LoVo (cell line): ENCODE data around the gene HVCN1.
"Not testable (repeated sequence)": the region's sequence is repeated elsewhere in the genome, so short reads cannot be mapped to it uniquely, and the experiment has no call there.

ENCODE experiments used
- DNase-seq: peaks from one replicate; pipeline ENCODE4 v3.0.0-alpha.2; 2016; ENCODE audit warnings: low spot score

The HVCN1 gene

GRCh38 chr12:110668480-110669192 is 20.3 kb downstream of the HVCN1 start:
- DNase-seq, result no peak

DNA sequence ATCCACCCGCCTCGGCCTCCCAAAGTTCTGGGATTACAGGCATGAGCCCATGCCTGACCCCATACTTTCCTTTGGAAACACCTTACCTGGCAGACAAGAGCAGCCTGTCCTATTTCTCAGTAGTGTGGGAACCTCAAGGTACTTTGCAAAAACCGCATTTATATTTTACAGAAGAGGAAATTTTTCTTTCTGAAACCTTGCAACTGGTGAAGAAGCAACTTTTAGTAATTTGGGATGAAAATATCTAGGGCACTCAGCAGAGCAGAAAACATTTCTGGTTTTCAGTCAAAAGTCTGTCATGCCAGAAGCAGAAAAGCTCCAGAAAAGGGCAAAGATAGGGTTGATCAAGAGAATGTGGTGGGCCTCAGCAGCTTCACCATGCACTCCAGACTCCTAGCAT is 21.2 kb downstream of the HVCN1 start:
- no peak for DNase-seq

GRCh38 chr12:110666892-110667291 is 22.0 kb downstream of the HVCN1 start:
- no peak for DNase-seq

DNA sequence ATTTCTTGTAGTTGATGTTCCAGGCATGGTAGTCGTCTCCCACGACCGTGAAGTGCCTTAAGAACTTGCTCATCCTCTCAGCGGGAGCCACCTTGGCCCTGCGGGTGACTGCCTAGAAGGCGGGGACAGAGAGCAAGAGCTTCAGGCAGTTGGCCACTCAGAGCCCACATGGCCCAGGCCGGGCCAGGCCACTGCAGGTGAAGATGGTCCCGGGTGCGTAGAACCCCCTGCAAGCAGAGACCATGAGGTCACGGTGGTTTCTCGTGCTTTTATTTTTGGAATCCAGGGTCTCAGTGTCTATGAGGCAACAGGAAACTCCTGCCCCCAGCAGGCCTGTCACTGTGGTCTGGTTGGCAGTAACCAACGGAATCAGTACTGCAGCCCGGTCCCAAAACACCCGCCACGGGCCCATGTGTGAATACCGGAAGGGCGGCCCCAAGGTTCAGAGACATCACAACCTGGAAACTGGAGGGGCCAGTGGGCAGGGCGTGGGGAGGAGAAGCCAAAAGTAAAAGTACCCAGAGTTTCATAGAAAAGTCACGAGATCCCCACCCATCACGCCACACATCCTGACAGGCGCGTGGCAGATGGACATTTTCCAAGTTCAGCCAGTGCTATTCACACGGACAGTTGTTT is 27.5 kb downstream of the HVCN1 start:
- DNase-seq, result no peak

DNA sequence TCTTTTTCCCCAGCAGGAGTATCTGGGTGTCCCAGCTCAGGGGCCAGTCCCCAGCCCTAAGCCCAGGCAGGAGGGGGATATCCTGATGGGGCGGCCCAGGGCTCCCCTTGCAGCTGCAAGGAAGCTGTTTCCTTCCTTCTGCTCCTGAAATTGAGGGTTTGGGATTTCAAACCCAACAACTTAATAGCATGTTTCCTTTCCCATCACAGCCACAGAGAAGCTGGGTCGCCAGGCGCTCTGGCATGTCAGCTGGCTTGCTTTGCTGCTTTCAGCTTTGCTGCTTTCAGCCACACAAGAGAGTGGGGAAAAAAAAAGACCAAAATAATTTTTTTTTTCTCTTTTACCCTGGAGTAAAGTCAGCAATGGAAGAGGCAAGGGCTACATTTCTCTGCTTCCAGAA is 30.0 kb downstream of the HVCN1 start:
- DNase-seq, result no peak

GRCh38 chr12:110658242-110658641 is 30.7 kb downstream of the HVCN1 start:
- DNase-seq, result no peak

DNA sequence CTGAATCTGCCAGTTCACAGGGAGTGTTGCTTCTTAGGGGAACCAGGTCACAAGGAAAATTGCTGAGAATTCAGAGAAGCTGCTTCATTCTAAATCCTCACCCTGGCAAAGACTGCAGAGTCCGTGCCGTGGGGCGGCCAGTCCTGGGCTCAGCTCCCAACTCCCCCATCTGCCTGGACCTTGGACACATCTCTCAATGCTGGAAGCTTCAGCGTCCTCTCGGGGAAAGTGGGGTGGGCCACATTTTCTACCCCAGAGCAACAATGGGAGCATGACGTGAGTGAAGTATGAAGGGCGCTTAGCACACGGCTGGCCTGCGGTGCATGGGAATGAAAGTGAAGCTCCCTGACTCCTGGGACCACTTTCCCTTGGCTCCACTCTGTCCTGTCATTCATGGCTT is 31.2 kb downstream of the HVCN1 start:
- no peak for DNase-seq

DNA sequence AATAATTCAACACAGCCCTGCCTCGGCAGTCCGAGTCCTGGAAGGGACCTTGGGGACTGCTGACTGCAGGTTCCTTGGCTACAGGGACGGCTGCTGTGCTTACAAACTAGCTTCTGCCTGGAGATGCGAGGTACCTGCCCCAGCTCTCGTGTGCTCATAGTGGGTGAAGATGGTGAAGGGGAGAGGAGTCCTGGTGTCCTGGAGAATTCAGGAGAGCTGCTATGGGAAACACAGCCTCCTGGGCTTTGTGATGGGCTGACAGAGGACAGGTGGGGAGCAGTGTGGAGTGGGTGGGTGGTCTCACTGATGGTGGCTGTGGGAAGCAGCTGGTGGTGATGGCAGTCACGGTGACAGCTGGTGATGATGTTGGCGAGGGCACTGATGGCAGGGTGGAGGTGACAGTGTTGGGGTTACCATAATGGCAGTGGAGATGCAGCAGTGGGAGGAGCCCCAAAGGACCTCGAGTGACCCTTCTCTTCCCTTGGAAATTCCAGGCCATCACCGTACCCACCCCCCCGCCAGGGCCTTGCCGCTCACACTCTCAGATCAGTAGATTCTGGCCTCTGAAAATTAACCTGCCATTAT is 32.8 kb downstream of the HVCN1 start:
- no peak for DNase-seq

GRCh38 chr12:110654238-110654637 is 34.7 kb downstream of the HVCN1 start:
- not testable (repeated sequence) for DNase-seq

DNA sequence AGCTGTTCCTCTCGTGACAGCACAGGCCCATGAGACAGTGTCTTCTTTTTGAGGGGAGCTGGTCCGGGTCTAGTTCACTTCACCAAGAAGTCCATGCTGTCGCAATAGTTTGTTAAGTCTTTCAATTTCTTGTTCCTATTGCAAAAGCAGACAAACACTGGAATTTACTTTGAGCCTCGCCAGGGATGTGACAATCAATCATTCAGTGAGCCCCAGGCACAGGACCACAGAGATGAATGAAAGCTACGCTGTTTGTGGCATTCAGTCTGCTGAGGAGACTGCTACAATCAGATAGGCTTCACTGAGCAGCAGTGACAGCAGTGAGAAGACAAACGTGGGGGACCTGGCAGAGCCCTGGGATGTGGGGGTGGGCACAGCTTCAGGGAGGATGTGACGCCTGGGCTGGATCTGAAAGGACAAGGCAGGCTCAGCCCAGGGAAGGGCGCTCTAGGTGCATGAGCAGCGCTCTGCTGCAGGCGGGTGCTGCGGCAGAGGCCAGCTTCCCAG is 39.5 kb downstream of the HVCN1 start:
- DNase-seq, result no peak

DNA sequence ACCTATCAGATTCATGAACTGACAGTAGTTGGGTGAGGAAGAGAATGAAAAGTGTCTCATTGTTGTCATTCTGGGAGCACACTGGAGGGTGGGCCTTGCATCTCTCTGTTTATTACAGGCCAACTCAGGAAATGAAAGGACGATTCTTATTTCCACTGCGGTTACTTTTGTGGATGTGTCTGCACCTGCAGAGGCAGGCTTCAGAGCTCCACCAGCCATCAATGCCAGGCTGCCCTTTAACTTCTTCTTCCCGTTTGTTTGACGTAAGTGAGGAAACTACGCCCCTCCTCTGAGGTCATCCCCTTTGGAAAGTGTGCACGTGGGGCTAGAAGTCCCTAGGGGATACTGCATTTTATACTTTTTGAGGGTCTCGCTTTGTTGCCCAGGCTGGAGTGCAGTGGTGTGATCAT is 41.3 kb downstream of the HVCN1 start:
- no peak for DNase-seq

GRCh38 chr12:110641521-110641920 is 47.4 kb downstream of the HVCN1 start:
- no peak for DNase-seq

- no peak for DNase-seq
Observed at GRCh38 chr12:110640275-110641025, 48.5 kb downstream of the HVCN1 start.

GRCh38 chr12:110639336-110640141 is 49.4 kb downstream of the HVCN1 start:
- no peak for DNase-seq

GRCh38 chr12:110638796-110639195 is 50.1 kb downstream of the HVCN1 start:
- DNase-seq, result no peak

- no peak for DNase-seq
Observed at GRCh38 chr12:110637869-110638441, 51.0 kb downstream of the HVCN1 start.

- no peak for DNase-seq
Observed at GRCh38 chr12:110636516-110636915, 52.4 kb downstream of the HVCN1 start.

- no peak for DNase-seq
Observed at GRCh38 chr12:110635055-110635454, 53.9 kb downstream of the HVCN1 start.

- no peak for DNase-seq
Observed at GRCh38 chr12:110627500-110628195, 61.3 kb downstream of the HVCN1 start.

DNA sequence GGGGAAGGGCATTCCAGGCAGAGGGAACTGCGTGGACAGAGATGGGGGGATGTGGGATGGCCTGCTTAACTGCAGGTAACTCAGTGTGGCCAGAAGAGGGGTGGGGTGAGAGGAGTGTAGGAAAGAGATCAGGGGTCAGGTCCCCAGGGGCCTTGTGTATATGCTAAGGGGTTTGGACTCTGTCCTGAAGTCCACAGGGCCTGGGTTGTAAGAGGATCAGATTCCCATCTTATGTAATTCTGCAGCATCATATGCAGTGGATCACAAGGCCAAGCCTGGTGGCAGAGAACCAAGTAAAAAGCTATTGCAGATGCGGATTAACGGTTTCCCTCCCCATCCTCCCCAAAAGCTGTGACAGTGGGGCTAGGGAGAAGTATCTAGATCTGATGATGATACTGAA is 66.3 kb downstream of the HVCN1 start:
- no peak for DNase-seq

DNA sequence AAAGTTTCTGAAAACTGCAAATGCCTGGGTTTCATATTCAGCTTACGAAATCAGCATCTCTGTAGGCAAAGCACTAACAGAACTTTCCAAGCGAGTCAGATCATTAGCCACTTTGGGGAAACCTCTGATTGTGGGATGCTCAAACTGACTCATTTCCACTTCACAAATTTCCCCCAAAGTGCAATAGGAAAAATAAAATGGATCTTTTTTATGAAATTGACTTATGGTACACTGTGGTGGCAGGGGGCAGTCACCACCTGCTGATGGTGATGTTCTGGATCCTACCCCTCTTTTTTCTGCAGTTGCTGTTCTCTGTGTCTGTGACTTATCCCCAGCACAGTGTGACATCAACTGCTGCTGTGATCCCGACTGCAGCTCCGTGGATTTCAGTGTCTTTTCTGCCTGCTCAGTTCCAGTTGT is 69.4 kb downstream of the HVCN1 start:
- DNase-seq, result no peak
